ENCODE measurements around the gene RAB37.

DNA sequence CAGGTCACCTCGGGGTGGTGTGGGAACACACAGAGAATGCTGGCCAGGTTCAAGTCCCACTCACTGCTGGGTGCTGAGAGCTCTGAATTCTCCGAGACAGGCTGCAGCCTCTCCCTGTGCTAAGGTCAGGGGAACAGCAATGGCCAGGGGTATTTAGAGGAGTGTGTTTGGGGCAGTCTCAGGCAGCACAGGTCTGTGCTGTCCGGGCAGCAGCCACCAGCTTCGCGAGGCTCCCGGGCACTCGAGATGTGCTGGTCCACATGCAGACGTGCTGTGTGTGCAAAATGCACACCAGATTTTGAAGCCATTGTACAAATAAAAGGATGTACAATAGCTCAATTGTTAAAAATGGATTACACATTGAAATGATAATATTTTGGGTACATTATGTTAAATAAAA is 18.5 kb downstream of the RAB37 start:
- TF ChIP-seq MYC (IDR thresholded peaks at IDR 0.05; ENCODE audit: low read depth, low read length) (no peak), MAX (IDR thresholded peaks at IDR 0.05; ENCODE audit: low read depth, low read length) (no peak), CTCF (IDR thresholded peaks at IDR 0.05; ENCODE audit: low read depth, low read length) (no peak)

Measured in NB4 (cell line).